ENCODE measurements around the gene SNN.

SNN gene

DNA sequence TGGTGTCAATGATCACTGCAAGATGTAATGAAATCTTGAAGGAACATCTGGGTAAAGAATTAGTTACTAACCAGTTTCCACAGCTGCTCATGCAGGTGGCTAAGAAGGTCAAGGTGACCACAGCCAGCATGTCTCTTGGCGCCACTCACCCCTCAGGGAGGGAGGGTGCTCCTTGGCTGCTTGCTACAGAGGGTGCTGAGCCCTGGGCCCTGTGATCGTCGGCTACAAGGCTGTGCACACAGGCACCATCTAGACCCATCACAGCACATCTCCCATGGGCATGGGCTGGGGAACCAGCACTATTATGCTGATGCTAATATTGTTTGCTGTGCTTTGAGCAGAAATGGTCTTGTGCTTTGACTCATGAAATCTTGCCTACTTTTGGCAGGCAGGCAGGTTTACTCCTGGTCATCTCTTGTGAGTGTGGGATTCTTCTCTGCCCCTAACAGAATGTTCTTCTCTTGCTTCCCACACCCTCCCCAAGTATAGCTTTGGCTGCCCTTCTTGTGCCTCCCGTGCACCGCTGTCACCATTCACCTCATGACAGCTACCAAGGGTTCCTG lies 38.0 kb downstream of the SNN start:
- DNase-seq = no peak

DNA sequence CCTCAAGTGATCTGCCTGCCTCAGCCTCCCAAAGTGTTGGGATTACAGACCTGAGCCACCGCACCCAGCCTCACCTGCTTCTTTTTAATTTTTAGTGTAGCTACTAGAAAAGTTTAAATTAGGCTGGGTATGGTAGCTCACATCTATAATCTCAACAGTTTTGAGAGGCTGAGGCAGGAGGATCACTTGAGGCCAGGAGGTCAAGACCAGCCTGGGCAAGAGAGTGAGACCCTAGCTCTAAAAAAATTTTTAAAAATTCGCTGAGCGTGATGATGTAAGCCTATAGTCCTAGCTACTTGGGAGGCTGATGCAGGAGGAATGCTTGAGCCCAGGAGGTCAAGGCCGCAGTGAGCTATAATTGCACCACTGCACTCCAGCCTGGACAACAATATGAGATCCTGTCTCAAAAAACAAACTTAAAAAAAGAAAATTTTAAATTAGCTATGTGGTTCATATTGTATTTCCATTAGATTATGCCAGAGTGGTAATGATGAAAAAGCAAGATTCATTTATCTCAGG lies 39.5 kb downstream of the SNN start:
- no peak for DNase-seq

DNA sequence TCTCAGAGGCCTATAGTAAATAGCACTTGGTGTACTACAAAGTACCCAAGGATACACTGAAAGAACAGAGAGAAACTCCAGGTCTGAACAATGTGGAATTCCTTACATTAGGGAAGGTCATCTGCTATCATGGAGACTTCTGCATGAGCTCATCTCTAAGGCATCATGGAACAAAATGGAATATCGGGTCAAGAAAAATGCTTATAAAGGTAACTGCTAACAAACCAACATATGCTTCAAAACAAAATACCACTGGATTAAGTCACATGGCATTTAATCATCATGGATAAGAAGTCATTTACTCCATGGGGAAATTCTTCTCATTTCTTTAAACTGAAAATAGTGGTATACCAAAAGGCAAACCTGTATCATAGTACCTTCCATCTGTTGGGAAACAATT lies 40.2 kb downstream of the SNN start:
- DNase-seq = no peak

DNA sequence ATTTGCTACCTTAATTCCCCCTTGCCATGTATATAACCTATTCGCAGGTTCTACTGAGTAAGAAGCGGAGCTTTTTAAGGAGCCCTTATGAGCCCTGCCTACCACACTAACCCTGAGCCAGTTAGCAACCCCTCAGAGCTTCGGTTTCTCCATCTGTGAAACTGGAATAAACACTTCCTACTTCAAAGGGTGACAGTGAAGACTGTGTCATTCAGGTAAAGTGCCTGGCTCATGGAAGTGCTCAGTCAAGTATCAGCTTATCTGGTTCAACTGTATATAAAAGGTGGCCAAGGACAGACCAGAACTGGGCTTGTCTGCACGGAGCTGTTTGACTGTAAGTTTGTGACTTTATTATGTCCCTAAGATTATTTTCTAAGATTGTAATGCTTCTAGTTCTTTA lies 43.4 kb downstream of the SNN start:
- DNase-seq = no peak

DNA sequence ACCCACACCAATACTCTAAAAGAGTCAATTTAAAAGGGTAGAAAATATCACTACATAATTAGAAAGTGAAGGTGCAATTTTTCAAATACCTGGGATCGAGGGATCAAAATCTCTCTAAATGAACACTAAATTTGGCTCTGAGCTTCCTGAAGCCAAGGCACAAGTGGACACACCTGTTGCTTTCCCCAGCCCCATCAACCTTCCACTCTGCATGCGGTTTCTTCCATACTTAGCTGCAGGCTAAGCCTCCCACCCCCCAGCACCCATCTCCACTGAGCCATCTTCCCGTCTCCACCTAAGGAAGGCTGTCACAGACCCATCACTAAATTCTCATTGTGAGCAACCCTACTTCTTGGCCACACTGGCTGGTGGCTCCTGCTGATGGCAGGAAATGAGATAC lies 43.9 kb downstream of the SNN start:
- DNase-seq = no peak

DNA sequence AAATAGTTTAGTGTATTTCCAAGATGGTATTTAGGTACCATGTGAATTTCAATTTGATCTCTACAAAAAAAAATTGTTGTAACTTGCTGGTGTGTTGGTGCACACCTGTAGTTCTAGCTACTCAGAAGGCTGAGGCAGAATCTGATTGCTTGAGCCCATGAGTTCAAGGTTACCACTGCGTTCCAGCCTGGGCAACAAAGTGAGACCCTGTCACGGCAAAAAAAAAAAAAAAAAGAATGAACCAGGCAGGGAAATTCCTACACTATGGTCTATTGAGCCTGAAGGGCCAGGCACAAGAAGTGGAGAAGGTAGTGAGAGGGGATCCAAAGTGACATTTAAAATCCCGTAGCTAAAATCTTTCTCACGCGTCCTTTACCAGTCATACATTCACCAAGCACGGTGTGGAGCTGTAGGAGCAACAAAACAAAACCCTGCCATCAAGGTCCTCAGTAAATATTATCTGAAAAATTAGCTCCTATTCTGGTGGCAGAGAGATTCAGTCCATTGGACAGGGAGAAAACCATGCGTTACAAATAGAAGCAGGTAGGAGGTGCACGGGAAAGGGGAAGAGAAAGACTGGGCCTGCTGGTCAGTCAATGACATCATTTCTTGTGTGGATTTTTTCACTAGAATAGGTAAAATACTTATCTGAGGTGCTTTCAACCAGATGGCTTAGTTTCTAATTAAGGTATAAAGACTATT lies 47.1 kb downstream of the SNN start:
- no peak for DNase-seq

DNA sequence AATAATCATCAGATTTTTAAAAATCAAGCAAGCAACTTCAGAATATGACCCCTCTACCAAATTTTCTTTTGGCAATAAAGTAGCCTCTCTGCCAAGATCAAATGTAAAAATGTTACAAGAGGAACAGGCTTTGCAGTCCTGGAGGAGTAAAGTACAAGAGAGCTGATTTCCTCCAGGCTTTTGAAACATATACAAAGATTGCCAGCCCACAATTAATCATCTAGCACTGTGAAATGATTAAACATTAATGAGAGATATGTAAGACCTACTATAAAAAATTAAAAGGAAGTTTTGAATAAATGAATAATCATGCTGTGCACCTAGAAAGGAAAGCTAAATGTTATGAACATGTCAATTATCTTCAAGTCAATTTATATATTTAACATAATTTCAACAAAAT lies 48.1 kb downstream of the SNN start:
- DNase-seq = no peak

DNA sequence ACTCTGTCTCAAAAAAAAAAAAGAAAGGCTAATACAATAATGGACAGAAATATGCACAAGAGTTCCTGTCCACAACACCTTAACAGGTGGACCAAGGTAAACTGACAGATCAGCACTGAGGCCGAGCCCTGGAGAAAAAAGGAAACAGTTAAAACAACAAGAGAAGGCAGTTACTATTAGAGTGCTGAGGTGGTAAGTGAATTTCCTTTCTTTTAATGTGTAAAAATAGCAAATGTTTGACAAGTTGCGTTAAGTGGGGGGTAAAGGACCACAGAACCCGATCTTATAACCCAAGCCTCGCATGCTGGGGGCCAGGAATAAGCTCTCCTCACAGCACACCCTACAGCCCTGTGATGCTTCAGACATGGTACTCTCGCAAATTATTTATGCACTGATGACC lies 49.6 kb downstream of the SNN start:
- no peak for DNase-seq

DNA sequence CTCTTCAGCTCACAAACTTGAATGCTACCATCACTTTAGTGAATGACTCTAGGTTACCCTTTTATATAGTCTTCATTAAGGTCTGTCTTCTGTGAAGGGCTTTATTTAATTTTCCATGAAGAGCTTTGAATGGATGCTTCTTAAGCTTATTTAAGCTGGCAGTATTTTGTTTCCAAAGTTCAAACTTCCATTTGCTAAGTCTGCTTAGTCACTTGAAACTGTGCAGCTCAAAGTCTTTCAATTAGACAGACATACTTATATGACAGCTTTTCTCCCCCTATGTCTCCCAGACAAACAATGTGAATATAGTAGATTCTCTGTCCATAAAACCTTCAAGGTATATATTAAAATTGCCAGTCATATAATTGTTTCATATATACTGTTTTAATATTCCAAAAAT lies 50.9 kb downstream of the SNN start:
- no peak for DNase-seq

DNA sequence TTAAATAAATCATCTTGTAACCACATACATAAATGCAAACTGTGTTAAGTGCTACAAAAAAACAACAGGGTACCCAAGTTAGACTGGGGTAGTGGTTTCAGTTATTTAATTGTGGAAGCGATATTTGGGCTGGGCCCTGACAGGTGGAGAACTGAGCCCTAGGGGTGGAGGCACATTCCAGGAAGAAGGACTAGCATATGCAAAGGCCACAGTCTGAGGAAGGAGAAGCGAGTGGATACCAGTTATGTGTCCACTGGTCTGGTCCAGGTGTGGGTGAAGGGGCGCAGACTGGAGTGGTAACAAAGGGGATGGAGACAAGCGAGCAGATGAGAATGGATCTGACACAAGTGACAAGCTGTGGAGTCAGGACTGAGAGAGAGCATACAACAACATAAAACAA lies 51.5 kb downstream of the SNN start:
- no peak for DNase-seq

DNA sequence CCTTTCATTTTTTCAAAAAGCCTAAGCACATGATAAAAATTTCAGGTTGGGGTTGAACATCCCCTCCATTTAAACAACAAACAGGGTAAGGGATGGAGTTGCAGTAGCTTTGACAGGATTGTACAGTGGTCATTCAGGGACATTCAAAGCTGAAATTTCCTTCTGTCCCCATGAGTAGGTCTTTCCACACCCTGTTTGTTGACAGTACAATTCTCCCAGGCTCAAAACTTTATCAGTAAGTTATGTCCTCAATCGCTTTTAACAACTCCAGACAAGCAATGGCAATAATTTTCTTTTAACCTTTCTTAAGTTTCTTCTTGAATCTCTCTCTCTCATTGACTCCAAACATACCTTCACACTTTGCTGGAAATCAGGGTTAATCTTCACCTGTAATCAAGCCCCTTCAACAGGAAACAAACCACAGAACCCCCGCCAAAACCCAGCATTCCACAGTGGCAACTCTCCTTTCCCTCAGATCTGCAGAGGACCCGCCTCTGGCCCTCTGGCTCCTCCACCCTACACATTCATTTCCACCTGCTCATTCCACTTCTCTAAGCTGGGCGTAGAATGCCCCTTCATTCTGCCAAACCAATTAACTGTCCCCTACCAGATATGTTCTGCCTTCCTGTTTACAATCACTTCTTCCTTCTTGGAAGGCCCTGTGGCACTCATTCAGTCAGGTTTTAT lies 53.7 kb downstream of the SNN start:
- DNase-seq = no peak

DNA sequence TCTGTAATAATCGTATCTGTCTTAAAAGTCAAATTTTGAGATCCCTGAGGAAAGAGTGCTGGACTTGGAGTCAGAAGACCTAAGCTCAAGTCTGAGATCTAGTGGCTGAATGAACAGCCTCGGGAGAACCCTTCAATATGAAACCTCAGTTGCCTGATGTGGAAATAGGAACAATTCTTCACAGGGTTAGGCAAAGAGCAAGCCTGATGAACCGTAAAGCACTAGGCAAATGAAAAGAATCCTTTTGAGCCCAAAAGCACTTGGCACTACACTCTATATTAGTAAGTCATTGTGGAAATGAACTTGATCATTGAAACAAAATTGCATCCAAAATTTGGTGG lies 54.2 kb downstream of the SNN start:
- no peak for DNase-seq

DNA sequence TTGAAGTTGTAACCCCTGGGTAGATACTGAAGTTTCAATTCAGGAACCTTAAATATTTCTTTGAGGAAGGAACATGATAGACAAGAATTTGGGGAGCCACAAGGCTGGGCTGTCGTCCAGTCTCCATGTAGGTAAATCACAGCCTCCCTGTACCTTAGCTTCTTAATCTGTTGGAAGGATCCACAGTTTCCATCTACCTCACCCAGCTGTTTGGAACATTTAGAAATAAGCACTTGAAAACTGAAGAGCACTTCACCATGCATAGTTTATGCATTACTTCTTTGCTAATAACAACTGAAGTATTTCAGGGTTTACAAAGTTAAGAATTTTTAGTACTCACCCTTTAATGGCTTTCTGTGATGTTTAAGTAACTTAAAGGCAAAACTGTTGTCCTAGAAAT lies 57.2 kb downstream of the SNN start:
- no peak for DNase-seq

DNA sequence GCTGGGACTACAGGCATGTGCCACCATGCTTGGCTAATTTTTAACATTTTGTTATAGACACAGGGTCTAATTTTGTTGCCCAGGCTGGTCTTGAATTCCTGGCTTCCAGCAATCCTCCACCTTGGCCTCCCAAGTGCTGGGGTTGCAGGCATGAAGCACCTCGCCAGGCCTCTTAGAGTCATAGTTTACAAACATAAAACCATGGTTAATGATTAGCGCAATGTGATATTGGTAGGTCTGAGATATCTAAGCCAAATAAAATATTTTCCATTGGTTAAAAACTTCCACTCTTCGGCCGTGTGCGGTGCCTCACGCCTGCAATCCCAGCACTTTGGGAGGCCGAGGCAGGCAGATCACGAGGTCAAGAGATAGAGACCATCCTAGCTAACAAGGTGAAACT lies 57.8 kb downstream of the SNN start:
- no peak for DNase-seq

DNA sequence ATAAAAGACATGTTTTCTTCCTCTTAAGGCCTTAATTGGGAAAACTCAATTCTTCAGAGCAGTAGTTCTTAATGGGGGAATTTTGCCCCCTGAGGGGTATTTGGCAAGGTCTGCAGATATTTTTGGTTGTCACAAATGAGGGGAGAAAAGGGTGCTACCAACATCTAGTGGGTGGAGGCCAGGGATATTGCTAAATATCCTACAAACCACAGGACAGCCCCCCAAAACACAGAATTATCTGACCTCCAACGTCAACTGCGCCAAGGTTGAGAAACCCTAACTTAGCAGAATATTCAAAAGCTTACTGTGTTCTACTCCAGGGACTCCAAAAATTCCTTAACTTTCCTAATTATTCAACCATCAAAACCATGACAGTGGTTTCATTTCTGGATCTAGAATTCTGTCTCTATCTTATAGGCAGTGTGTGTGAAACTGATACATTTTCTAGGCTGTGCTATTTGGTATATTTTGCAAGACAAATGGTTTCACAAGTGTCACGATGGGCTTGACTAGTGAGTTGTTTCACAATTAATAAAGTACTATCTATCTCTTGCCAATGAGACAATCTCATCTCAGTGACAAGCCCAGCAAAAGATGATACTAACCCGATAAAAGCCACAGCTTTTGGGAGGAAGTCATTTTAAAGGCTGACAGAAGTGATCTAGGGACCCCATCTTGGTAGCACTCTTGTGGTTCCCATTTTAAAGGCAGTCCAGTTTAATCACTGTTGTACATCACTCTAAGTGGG lies 59.7 kb downstream of the SNN start:
- no peak for DNase-seq

All from NCI-H1092 (cell line).